PC-9 (cell line): Measurements from ENCODE around the gene FBXL15. TPM values are rescaled to one million over a fixed set of nuclear protein-coding genes. Genes with fewer than 3 reads are reported as not detected.

Experiments used
- BruUV-seq: library from RNA; stranded (reverse); fragments of 400-500 nt; replicated peaks from 2 replicates; lab custom pipeline; 2021; lab: Mats Ljungman, UMichigan
- CTCF ChIA-PET: fragments of 300-600 bp; sonication (Branson Sonifier 250); formaldehyde crosslinking; loops from one replicate; lab custom pipeline; 2022; ENCODE audit warnings: antibody characterized with exemption; lab: Charles Lee
- POLR2A ChIA-PET: fragments of 300-600 bp; sonication (Branson Sonifier 250); formaldehyde crosslinking; loops from one replicate; lab custom pipeline; 2022; ENCODE audit warnings: antibody characterized with exemption; ENCODE audit not compliant: unreplicated experiment; lab: Charles Lee
- DNase-seq, 2 experiments: peaks; one replicate each; pipeline versions ENCODE4 v3.0.0 to v3.0.0-alpha.2; 2015 to 2022; ENCODE audit warnings: mixed read lengths in 1 of 2
- H2AFZ ChIP-seq: fragments of 200-600 bp; sonication (generic); 2 replicates; pipeline ENCODE4 v1.8.1; 2017; ENCODE audit warnings: antibody characterized with exemption
- H3F3A ChIP-seq: fragments of 200-600 bp; sonication (generic); 2 replicates; pipeline ENCODE4 v1.8.1; 2017; ENCODE audit warnings: antibody characterized with exemption, mild to moderate bottlenecking, low read depth; ENCODE audit not compliant: insufficient read depth
- H3K27ac ChIP-seq: fragments of 200-600 bp; sonication (generic); 2 replicates; pipeline ENCODE4 v1.6.1; 2016; ENCODE audit warnings: mixed run types
- H3K27me3 ChIP-seq: fragments of 200-600 bp; sonication (generic); 2 replicates; pipeline ENCODE4 v1.6.1; 2016; ENCODE audit warnings: low read depth, mixed run types; ENCODE audit not compliant: insufficient read depth
- H3K36me3 ChIP-seq: fragments of 200-600 bp; sonication (generic); 2 replicates; pipeline ENCODE4 v1.6.1; 2016; ENCODE audit warnings: low read depth, mixed run types
- H3K4me1 ChIP-seq: fragments of 200-600 bp; sonication (generic); replicated peaks from 2 replicates; pipeline ENCODE4 v1.6.1; 2016; ENCODE audit warnings: mixed run types; ENCODE audit not compliant: insufficient read depth
- H3K4me2 ChIP-seq: fragments of 200-600 bp; sonication (generic); 2 replicates; pipeline ENCODE4 v1.6.1; 2017; ENCODE audit warnings: mixed run types
- H3K4me3 ChIP-seq: fragments of 200-600 bp; sonication (generic); 2 replicates; pipeline ENCODE4 v1.6.1; 2016; ENCODE audit warnings: mixed run types
- H3K79me2 ChIP-seq: fragments of 200-600 bp; sonication (generic); 2 replicates; pipeline ENCODE4 v1.6.1; 2017; ENCODE audit warnings: low read depth, mixed run types
- H3K9me2 ChIP-seq: fragments of 200-600 bp; sonication (generic); 2 replicates; pipeline ENCODE4 v1.8.1; 2017; ENCODE audit warnings: mild to moderate bottlenecking; ENCODE audit not compliant: insufficient read depth
- H3K9me3 ChIP-seq: fragments of 200-600 bp; sonication (generic); 2 replicates; pipeline ENCODE4 v1.8.1; 2016; ENCODE audit warnings: low read depth; ENCODE audit not compliant: insufficient read depth
- H4K20me1 ChIP-seq: fragments of 200-600 bp; sonication (generic); 2 replicates; pipeline ENCODE4 v1.8.1; 2017; ENCODE audit not compliant: insufficient read depth
- CTCF ChIP-seq: fragments of 200-600 bp; sonication (generic); conservative IDR thresholded peaks from 2 replicates; pipeline ENCODE4 v1.6.1; 2017; ENCODE audit warnings: mixed run types, antibody characterized with exemption, mild to moderate bottlenecking, moderate library complexity
- EZH2 ChIP-seq: fragments of 200-600 bp; sonication (generic); IDR thresholded peaks from 2 replicates; pipeline ENCODE4 v1.8.0; 2017; ENCODE audit warnings: antibody characterized with exemption, low read depth
- intact Hi-C: fragments of 100-400 bp; cut with micrococcal nuclease; formaldehyde crosslinking; loops from one replicate; pipeline ENCODE4 v1.10.0; 2022; ENCODE audit not compliant: unreplicated experiment
- total RNA-seq: library from RNA; stranded (reverse); gene quantifications from 2 replicates; pipeline ENCODE4 v1.2.3, GENCODE V29; 2021

FBXL15 gene
- total RNA-seq, 1 experiment from 2014 or later: 6.2 TPM

GRCh38 chr10:102375867-102376266, 44.8 kb upstream of the FBXL15 start:
- no peak for DNase-seq
- no peaks in the 10 kb centered on the region for H3K36me3 ChIP-seq
- no peak overlapping the region for H2AFZ ChIP-seq
- H4K20me1 ChIP-seq: no peaks in the 10 kb centered on the region
- no peak overlapping the region for H3K4me3 ChIP-seq
- intact Hi-C loops: no loop called here
- 0 out of 2 replicates have a peak, but pooled peaks cover 4% of the 10 kb centered on the region for H3K4me1 ChIP-seq
- no TSS peak for BruUV-seq
- H3K79me2 ChIP-seq: no peaks in the 10 kb centered on the region
- CTCF ChIA-PET: interaction anchor here (0.7 kb wide), 1 partner anchor 241 kb away, joined by 3 read pairs; no protein-coding TSS in a partner anchor
- H3F3A ChIP-seq: no peaks in the 10 kb centered on the region
- POLR2A ChIA-PET: no interaction called here
- no peaks in the 10 kb centered on the region for H3K9me3 ChIP-seq
- H3K27me3 ChIP-seq: no peaks in the 10 kb centered on the region
- H3K4me2 ChIP-seq: no peak overlapping the region
- H3K9me2 ChIP-seq: no peaks in the 10 kb centered on the region
- no peak overlapping the region for H3K27ac ChIP-seq
- no peak for TF ChIP-seq CTCF
- no peak for TF ChIP-seq EZH2

- intact Hi-C loops: no loop called here
- Histone ChIP-seq H3F3A (no peaks in the 10 kb centered on the region), H3K4me3 (no peak overlapping the region), H3K27ac (no peak overlapping the region), H3K36me3 (no peaks in the 10 kb centered on the region), H3K4me1 (0 out of 2 replicates have a peak, but pooled peaks cover 4% of the 10 kb centered on the region), H3K4me2 (no peak overlapping the region), H3K9me2 (no peaks in the 10 kb centered on the region), H4K20me1 (no peaks in the 10 kb centered on the region), H3K27me3 (no peaks in the 10 kb centered on the region), H3K79me2 (no peaks in the 10 kb centered on the region), H3K9me3 (no peaks in the 10 kb centered on the region), H2AFZ (no peak overlapping the region)
- ChIA-PET POLR2A (no interaction called here), CTCF (interaction anchor here (0.6 kb wide), 1 partner anchor 55 kb away, joined by 3 read pairs; the partner anchor contains the start of gene CUEDC2)
- DNase-seq: no peak
- TF ChIP-seq EZH2: no peak
- no peak for TF ChIP-seq CTCF
- no TSS peak for BruUV-seq
Measured at GRCh38 chr10:102376901-102377300, 43.7 kb upstream of the FBXL15 start.

- H3K79me2 ChIP-seq: no peaks in the 10 kb centered on the region
- H3K27ac ChIP-seq: no peak overlapping the region
- DNase-seq: no peak
- no peak for TF ChIP-seq CTCF
- TF ChIP-seq EZH2: no peak
- no peak overlapping the region for H3K4me3 ChIP-seq
- H3K9me3 ChIP-seq: no peaks in the 10 kb centered on the region
- ChIA-PET CTCF (interaction anchor here (0.6 kb wide), 1 partner anchor 10 kb away, joined by 4 read pairs; no protein-coding TSS in a partner anchor), POLR2A (interaction anchor here (0.6 kb wide), 1 partner anchor 223 kb away, joined by 6 read pairs; no protein-coding TSS in a partner anchor)
- no peaks in the 10 kb centered on the region for H3K9me2 ChIP-seq
- no peaks in the 10 kb centered on the region for H4K20me1 ChIP-seq
- no TSS peak for BruUV-seq
- H3F3A ChIP-seq: no peaks in the 10 kb centered on the region
- H3K27me3 ChIP-seq: no peaks in the 10 kb centered on the region
- no peak overlapping the region for H3K4me2 ChIP-seq
- intact Hi-C loops: no loop called here
- H3K4me1 ChIP-seq: 0 out of 2 replicates have a peak, but pooled peaks cover 4% of the 10 kb centered on the region
- no peaks in the 10 kb centered on the region for H3K36me3 ChIP-seq
- no peak overlapping the region for H2AFZ ChIP-seq
Measured at GRCh38 chr10:102379383-102379782, 41.3 kb upstream of the FBXL15 start.
